Kidney (tissue), 14 donors: ENCODE measurements around the gene KCNK13. TPM values are rescaled to one million over a fixed set of nuclear protein-coding genes. Genes with fewer than 3 reads are reported as not detected.
"Not testable (repeated sequence)": the region's sequence is repeated elsewhere in the genome, so short reads cannot be mapped to it uniquely, and the experiment has no call there.

Experiments used
- DNase-seq, 5 donors: peaks; one replicate each; pipeline ENCODE4 v3.0.0-alpha.2; 2013 to 2020
- FAIRE-seq: peaks from 2 replicates; lab custom pipeline; 2012; peaks lifted over from hg19 to GRCh38; lab: Jason Lieb, UNC
- H3K27ac ChIP-seq, 2 donors: one replicate each; pipeline ENCODE4 v1.7.0; 2013; ENCODE audit warnings: low read depth in 2 of 2, low read length in 2 of 2, inconsistent platforms in 1 of 2
- H3K27me3 ChIP-seq: one replicate; pipeline ENCODE4 v1.7.1; 2013; ENCODE audit warnings: low read length, inconsistent platforms; ENCODE audit not compliant: control insufficient read depth, insufficient read depth
- H3K36me3 ChIP-seq, 3 donors: one replicate each; pipeline versions ENCODE4 v1.7.0 to v1.7.1; 2013; ENCODE audit warnings: low read length in 3 of 3, control low read depth in 1 of 3, inconsistent platforms in 1 of 3; ENCODE audit not compliant: insufficient read depth in 3 of 3, control insufficient read depth in 2 of 3
- H3K4me1 ChIP-seq, 3 donors: one replicate each; pipeline versions ENCODE4 v1.7.0 to v1.7.1; 2013; ENCODE audit warnings: low read length in 3 of 3, inconsistent platforms in 1 of 3, low read depth in 1 of 3; ENCODE audit not compliant: control insufficient read depth in 2 of 3, insufficient read depth in 2 of 3
- H3K4me3 ChIP-seq, 3 donors: one replicate each; pipeline versions ENCODE4 v1.7.0 to v1.8.1; 2013; ENCODE audit warnings: low read length in 3 of 3, control low read depth in 1 of 3, inconsistent platforms in 1 of 3
- H3K9ac ChIP-seq, 3 donors: one replicate each; pipeline versions ENCODE4 v1.7.0 to v1.7.1; 2013; ENCODE audit warnings: low read length in 3 of 3, control low read depth in 1 of 3, inconsistent platforms in 1 of 3
- H3K9me3 ChIP-seq, 3 donors: one replicate each; pipeline versions ENCODE4 v1.7.0 to v1.7.1; 2013; ENCODE audit warnings: low read length in 3 of 3, control low read depth in 1 of 3, inconsistent platforms in 1 of 3; ENCODE audit not compliant: control insufficient read depth in 2 of 3, insufficient read depth in 1 of 3
- CTCF ChIP-seq: IDR thresholded peaks from 3 replicates; pipeline ENCODE4 v1.5.1; 2012; ENCODE audit warnings: mild to moderate bottlenecking, moderate library complexity, borderline replicate concordance; ENCODE audit not compliant: insufficient read depth; ENCODE audit errors: extremely low read depth
- intact Hi-C: fragments of 100-400 bp; cut with DNase I; formaldehyde crosslinking; loops from one replicate; pipeline ENCODE4 v1.11.1; 2022
- polyA plus RNA-seq: library from polyadenylated mRNA; stranded (reverse); fragments of 350-450 nt; fragmentation: Illumina TruSeq; extraction: RNeasy Lipid Tissue Mini Kit (QIAGEN cat#74804); gene quantifications from one replicate; pipeline ENCODE4 v1.2.3, GENCODE V29; 2014; ENCODE audit warnings: low read depth, low replicate concordance; ENCODE audit not compliant: insufficient read depth
- total RNA-seq: library from RNA; stranded (reverse); fragmentation: NEBNext Ultra II Directional; extraction: Animal tissue kit (Norgen Biotek cat#: 25700); gene quantifications from one replicate; pipeline ENCODE4 v1.2.1, GENCODE V29; 2021
- donor health status: control.
- donor health status: control.
- donor health status: control.
- donor health status: control.
- donor health status: control.
- donor health status: DM: yes; HTN: yes; CAD: no.
- donor health status: Normal renal cell carcinoma (clear cell type).

Gene KCNK13
- total and polyA plus RNA-seq, 2 donors from 2014 or later = 1.4 to 6.3 TPM

- no peak for FAIRE-seq
- H3K9ac ChIP-seq = no peak overlapping the region
- H3K27me3 ChIP-seq = no peaks in the 10 kb centered on the region
- H3K36me3 ChIP-seq = no peaks in the 10 kb centered on the region
- H3K9me3 ChIP-seq = peaks cover 0 to 4% (median 0%) of the 10 kb centered on the region in 3 donors
- TF ChIP-seq CTCF = no peak
- no peaks in the 10 kb centered on the region for H3K4me1 ChIP-seq
- H3K27ac ChIP-seq = no peak overlapping the region
- intact Hi-C loops = no loop called here
- DNase-seq = no peak
- H3K4me3 ChIP-seq = no peak overlapping the region
Observed at GRCh38 chr14:90088176-90088575, 26.4 kb downstream of the KCNK13 start.

DNA sequence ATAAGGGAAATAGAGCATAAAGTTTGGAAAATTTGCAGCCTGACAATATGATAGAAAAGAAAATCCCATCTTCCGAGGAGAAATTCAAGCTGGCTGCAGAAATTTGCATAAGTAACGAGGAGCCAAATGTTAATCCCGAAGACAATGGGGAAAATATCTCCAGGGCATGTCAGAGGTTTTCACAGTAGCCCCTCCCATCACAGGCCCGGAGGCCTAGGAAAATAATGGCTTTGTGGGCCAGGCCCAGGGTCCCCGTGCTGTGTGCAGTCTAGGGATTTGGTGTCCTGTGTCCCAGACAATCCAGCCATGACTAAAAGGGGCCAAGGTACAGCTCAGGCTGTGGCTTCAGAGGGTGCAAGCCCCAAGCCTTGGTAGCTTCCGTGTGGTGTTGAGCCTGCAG lies 27.7 kb downstream of the KCNK13 start:
- FAIRE-seq, H3K36me3 ChIP-seq, DNase-seq, H3K9ac ChIP-seq, H3K9me3 ChIP-seq, H3K4me1 ChIP-seq, H3K4me3 ChIP-seq, intact Hi-C loops, H3K27ac ChIP-seq, H3K27me3 ChIP-seq: not testable (repeated sequence)

DNA sequence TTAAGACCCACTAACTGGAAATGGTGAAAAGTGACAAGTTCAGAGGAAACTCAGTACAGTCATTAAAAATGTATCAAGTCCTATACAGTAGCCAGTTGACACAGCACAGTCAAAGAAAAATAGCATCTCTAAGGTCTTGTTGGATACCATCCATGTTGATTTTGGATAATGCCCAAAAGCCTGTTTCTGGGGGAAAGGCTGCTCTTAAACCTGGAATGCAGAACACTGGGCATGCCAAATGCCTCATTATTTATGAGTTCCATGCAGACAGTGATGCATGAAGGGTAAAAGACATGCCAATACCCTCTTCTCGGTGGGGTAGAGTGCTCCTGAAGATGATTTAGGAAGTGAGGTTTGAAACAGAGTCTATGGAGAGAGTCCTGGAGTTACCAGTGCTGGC lies 29.6 kb downstream of the KCNK13 start:
- no peaks in the 10 kb centered on the region for H3K36me3 ChIP-seq
- H3K27me3 ChIP-seq = no peaks in the 10 kb centered on the region
- H3K27ac ChIP-seq = no peak overlapping the region
- H3K4me1 ChIP-seq = no peaks in the 10 kb centered on the region
- no peak overlapping the region for H3K9ac ChIP-seq
- H3K9me3 ChIP-seq = peaks cover 0 to 4% (median 0%) of the 10 kb centered on the region in 3 donors
- intact Hi-C loops = no loop called here
- no peak overlapping the region for H3K4me3 ChIP-seq
- no peak for TF ChIP-seq CTCF
- peak in 2 of 5 donors; percentile 57 to 79 for DNase-seq
- no peak for FAIRE-seq

DNA sequence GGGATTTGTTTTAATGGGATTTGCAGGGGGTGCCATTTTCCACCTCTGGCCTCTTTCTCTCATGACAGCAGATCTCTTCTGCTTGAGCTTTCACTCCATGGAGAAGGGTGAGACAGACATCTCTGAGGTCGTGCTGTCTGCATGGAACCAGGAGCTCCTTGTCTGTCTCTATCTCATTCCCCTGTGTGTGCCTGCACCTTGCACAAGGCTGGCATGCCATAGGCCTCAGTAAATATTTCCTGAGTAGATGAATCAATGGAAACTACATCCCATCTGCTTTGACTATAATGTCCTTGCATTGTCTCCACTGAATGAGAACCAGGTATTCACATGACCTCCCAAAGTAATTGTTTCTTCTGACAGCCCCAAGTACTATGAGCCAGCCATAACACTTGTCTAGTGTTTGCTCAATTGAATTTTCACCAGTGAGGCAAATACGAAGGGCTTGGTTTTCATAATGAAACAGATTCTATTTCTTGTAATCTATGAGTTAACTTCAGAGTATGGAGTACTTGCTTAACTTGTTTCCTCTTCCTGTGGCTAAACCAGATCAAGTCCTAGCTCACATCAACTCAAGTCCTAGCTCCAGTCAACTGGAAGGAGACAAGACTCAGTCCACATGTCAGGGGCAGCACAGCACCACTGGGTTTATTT lies 32.3 kb downstream of the KCNK13 start:
- H3K27ac ChIP-seq = no peak overlapping the region
- no peak overlapping the region for H3K9ac ChIP-seq
- H3K27me3 ChIP-seq = no peaks in the 10 kb centered on the region
- DNase-seq (no peak), FAIRE-seq (no peak)
- no peaks in the 10 kb centered on the region for H3K4me1 ChIP-seq
- no peak for TF ChIP-seq CTCF
- H3K9me3 ChIP-seq = no peaks in the 10 kb centered on the region
- intact Hi-C loops = no loop called here
- H3K4me3 ChIP-seq = no peak overlapping the region
- no peaks in the 10 kb centered on the region for H3K36me3 ChIP-seq
